PFSK-1 (cell line): ENCODE results near the gene MYF5.

Experiments
- POLR2AphosphoS5 ChIP-seq: IDR thresholded peaks from 2 replicates; pipeline ENCODE4 v1.6.1; 2012; ENCODE audit warnings: low read depth, mild to moderate bottlenecking, control low read depth, low read length, moderate library complexity
- TAF1 ChIP-seq: IDR thresholded peaks from 2 replicates; pipeline ENCODE4 v1.6.1; 2012; ENCODE audit warnings: low read length, control low read depth, borderline replicate concordance; ENCODE audit not compliant: insufficient read depth
- TF ChIP-seq, protein P1 (sequence below), 2 experiments: IDR thresholded peaks; 2 replicates each; pipeline versions ENCODE4 v1.6.1 to v1.8.0; 2011 to 2012; ENCODE audit warnings: low read depth in 2 of 2, low read length in 2 of 2, control low read depth in 1 of 2, inconsistent platforms in 1 of 2, mild to moderate bottlenecking in 1 of 2, moderate library complexity in 1 of 2; ENCODE audit not compliant: insufficient read depth in 1 of 2

DNA sequence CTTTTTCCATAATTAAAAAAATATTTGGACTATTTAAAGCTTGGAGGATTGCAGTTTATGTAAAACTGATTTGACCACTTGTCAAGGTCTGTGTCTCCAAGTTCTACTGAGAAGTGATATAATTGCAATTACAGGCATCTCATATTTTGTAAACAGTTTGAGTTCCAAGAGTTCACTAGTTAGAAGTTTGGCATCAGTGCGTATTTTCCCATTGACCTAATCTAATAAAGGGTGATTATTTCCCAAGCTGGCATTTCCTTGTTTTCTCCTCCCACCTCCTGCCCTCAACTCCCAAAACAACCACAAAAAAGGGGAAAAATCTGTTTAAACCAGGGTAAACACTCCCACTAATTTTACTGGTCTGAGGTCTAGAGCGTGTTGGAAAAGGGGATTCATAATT is 12.3 kb upstream of the MYF5 start:
- TF ChIP-seq TAF1 (no peak), POLR2AphosphoS5 (no peak)
- TF ChIP-seq, protein P1, sequence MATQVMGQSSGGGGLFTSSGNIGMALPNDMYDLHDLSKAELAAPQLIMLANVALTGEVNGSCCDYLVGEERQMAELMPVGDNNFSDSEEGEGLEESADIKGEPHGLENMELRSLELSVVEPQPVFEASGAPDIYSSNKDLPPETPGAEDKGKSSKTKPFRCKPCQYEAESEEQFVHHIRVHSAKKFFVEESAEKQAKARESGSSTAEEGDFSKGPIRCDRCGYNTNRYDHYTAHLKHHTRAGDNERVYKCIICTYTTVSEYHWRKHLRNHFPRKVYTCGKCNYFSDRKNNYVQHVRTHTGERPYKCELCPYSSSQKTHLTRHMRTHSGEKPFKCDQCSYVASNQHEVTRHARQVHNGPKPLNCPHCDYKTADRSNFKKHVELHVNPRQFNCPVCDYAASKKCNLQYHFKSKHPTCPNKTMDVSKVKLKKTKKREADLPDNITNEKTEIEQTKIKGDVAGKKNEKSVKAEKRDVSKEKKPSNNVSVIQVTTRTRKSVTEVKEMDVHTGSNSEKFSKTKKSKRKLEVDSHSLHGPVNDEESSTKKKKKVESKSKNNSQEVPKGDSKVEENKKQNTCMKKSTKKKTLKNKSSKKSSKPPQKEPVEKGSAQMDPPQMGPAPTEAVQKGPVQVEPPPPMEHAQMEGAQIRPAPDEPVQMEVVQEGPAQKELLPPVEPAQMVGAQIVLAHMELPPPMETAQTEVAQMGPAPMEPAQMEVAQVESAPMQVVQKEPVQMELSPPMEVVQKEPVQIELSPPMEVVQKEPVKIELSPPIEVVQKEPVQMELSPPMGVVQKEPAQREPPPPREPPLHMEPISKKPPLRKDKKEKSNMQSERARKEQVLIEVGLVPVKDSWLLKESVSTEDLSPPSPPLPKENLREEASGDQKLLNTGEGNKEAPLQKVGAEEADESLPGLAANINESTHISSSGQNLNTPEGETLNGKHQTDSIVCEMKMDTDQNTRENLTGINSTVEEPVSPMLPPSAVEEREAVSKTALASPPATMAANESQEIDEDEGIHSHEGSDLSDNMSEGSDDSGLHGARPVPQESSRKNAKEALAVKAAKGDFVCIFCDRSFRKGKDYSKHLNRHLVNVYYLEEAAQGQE (IDR thresholded peaks at IDR 0.05; ENCODE audit: insufficient read depth in 1 of 2, low read depth in 2 of 2, low read length in 2 of 2) = no peak
